Esophagus squamous epithelium (tissue), 5 donors: ENCODE data around the gene ATP7B. TPM values are rescaled to one million over a fixed set of nuclear protein-coding genes. Genes with fewer than 3 reads are reported as not detected.

Experiments used
- DNase-seq: peaks from one replicate; lab custom pipeline; 2025; lab: John Stamatoyannopoulos, UW
- H3K27ac ChIP-seq, 4 donors: fragments of 200-600 bp; sonication (generic); one replicate each; pipeline ENCODE4 v1.5.1; 2016 to 2019; ENCODE audit warnings: mild to moderate bottlenecking in 1 of 4
- H3K27me3 ChIP-seq, 4 donors: fragments of 200-600 bp; sonication (generic); 1 replicate in 3 of 4; 2 replicates in 1 of 4; pipeline versions ENCODE4 v1.5.1 to v1.6.0; 2017 to 2021; ENCODE audit warnings: antibody characterized with exemption in 1 of 4
- H3K36me3 ChIP-seq, 3 donors: fragments of 200-600 bp; sonication (generic); one replicate each; pipeline ENCODE4 v1.5.1; 2016 to 2019
- H3K4me1 ChIP-seq, 3 donors: fragments of 200-600 bp; sonication (generic); one replicate each; pipeline ENCODE4 v1.5.1; 2017 to 2019
- H3K4me3 ChIP-seq, 4 donors: fragments of 200-600 bp; sonication (generic); 1 replicate in 3 of 4; 2 replicates in 1 of 4; pipeline ENCODE4 v1.5.1; 2016 to 2019; ENCODE audit warnings: mild to moderate bottlenecking in 2 of 4, moderate library complexity in 1 of 4
- H3K9me3 ChIP-seq, 3 donors: fragments of 200-600 bp; sonication (generic); one replicate each; pipeline ENCODE4 v1.5.1; 2016 to 2019
- POLR2A ChIP-seq, 4 donors: fragments of 450-650 bp; IDR thresholded peaks; one replicate each; pipeline ENCODE4 v1.6.1; 2017; ENCODE audit warnings: antibody characterized with exemption in 4 of 4, mild to moderate bottlenecking in 4 of 4, moderate library complexity in 3 of 4
- WGBS, 2 donors: methylation state at CpG; one replicate each; pipeline ENCODE4 v1.1.5; 2018; 5-methylcytosine and 5-hydroxymethylcytosine counted together
- intact Hi-C: fragments of 100-400 bp; cut with DNase I; formaldehyde crosslinking; loops from one replicate; pipeline ENCODE4 v1.15.0; 2022
- total RNA-seq, 4 donors: library from RNA; depleted of rRNA; stranded (reverse); fragments of >200 nt; gene quantifications; one replicate each; pipeline ENCODE4 v1.1.0, GENCODE V29; 2016
- TF ChIP-seq, protein P1 (sequence below), 6 experiments: fragments of 450-650 bp in 4 of 6; fragments of 200-600 bp in 2 of 6; sonication (generic) in 2 of 6; IDR thresholded peaks; one replicate each; pipeline ENCODE4 v1.5.1; 2016 to 2019; ENCODE audit warnings: antibody characterized with exemption in 6 of 6, mild to moderate bottlenecking in 4 of 6, moderate library complexity in 4 of 6
- donor health status: DM: yes; HTN: yes; CAD: no.

ATP7B gene
- total RNA-seq, 4 donors from 2014 or later: 0.99 to 3.6 (median 2.6) TPM

DNA sequence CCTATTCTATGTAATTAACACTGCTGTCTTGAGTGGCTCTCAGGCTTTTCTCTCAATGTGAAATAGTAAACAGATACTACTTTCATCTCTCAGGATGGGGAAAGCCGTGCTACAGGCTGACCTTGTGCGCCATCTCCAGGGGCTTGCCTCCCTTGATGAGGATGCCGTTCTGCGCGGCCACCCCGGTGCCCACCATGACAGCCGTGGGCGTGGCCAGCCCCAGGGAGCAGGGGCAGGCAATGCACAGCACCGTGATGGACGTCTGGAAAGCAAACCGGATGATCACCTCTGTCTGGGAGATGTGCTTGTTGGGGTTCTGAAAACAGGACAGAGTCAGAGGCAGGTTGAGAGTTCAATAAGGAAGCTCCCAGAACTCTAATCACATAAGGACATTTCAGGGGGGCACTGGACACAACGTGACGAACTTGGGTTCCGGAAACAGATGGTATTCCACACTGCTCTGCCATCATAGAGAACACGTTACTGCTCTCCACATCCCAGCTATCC lies 65.0 kb downstream of the ATP7B start:
- Histone ChIP-seq H3K9me3 (no peaks in the 10 kb centered on the region), H3K27ac (no peak overlapping the region), H3K4me1 (peaks cover 0 to 10% (median 0%) of the 10 kb centered on the region in 3 donors), H3K36me3 (peaks cover 0 to 22% (median 0%) of the 10 kb centered on the region in 3 donors), H3K4me3 (no peak overlapping the region), H3K27me3 (no peaks in the 10 kb centered on the region)
- no peak for DNase-seq
- WGBS, 2 donors: 90 to 95% methylated on average over 5 to 7 of the region's 15 CpGs
- no peak for TF ChIP-seq POLR2A (IDR thresholded peaks at IDR 0.05)
- TF ChIP-seq, protein P1, sequence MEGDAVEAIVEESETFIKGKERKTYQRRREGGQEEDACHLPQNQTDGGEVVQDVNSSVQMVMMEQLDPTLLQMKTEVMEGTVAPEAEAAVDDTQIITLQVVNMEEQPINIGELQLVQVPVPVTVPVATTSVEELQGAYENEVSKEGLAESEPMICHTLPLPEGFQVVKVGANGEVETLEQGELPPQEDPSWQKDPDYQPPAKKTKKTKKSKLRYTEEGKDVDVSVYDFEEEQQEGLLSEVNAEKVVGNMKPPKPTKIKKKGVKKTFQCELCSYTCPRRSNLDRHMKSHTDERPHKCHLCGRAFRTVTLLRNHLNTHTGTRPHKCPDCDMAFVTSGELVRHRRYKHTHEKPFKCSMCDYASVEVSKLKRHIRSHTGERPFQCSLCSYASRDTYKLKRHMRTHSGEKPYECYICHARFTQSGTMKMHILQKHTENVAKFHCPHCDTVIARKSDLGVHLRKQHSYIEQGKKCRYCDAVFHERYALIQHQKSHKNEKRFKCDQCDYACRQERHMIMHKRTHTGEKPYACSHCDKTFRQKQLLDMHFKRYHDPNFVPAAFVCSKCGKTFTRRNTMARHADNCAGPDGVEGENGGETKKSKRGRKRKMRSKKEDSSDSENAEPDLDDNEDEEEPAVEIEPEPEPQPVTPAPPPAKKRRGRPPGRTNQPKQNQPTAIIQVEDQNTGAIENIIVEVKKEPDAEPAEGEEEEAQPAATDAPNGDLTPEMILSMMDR (IDR thresholded peaks at IDR 0.05): no peak
- intact Hi-C loops: no loop called here

DNA sequence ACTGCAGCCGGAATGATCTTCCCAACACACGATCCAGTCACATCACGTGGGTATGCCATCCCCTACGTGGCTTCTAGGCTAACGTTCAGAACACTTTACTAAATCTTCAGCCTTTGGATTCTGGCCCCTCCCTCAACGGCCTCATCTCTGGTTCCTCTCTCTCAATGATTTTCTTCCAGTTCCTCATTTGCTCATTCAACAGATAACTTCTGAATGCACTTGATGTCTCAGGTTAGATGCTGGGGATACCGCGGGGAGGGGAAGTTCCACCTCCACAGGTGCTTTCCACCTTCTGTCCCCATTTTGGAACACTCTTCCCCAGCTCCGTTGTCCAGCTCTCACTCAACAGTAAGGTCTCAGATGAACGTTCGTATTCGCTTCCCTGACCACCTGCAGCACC lies 66.1 kb downstream of the ATP7B start:
- peaks cover 0 to 10% (median 0%) of the 10 kb centered on the region in 3 donors for H3K4me1 ChIP-seq
- DNase-seq: no peak
- TF ChIP-seq, protein P1 (IDR thresholded peaks at IDR 0.05): no peak
- TF ChIP-seq POLR2A (IDR thresholded peaks at IDR 0.05): no peak
- H3K27ac ChIP-seq: no peak overlapping the region
- H3K36me3 ChIP-seq: peaks cover 0 to 23% (median 0%) of the 10 kb centered on the region in 3 donors
- intact Hi-C loops: no loop called here
- 80 to 81% methylated on average over 11 of the region's 12 CpGs for WGBS, 2 donors
- no peak overlapping the region for H3K4me3 ChIP-seq
- H3K9me3 ChIP-seq: no peaks in the 10 kb centered on the region
- H3K27me3 ChIP-seq: no peaks in the 10 kb centered on the region

DNA sequence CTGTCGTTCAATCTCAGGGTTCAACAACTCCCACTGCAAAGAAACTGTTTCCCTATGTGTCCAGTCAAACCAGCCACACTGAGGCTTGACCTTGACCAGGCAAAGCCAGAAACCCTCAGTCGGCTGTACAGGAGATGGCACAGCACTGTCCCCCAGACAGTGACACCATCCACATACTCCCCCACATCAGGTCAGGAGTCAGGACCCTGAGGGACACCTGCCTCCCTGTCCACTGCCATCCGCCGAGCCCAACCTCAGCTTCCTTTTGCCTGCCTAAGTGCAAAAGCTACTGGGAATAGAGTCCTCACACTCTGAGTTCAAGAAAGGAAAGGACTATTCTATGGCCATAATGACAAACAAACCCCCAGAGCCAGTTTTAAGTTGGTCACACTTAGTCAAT lies 66.8 kb downstream of the ATP7B start:
- no peak overlapping the region for H3K4me3 ChIP-seq
- TF ChIP-seq POLR2A (IDR thresholded peaks at IDR 0.05): no peak
- TF ChIP-seq, protein P1 (IDR thresholded peaks at IDR 0.05): no peak
- H3K36me3 ChIP-seq: peaks cover 0 to 21% (median 0%) of the 10 kb centered on the region in 3 donors
- no peak for DNase-seq
- intact Hi-C loops: no loop called here
- H3K27ac ChIP-seq: no peak overlapping the region
- peaks cover 0 to 10% (median 0%) of the 10 kb centered on the region in 3 donors for H3K4me1 ChIP-seq
- 85% methylated on average over 4 of the region's 4 CpGs; no CpG with 5 or more reads in 1 of the 2 donors for WGBS, 2 donors
- H3K9me3 ChIP-seq: no peaks in the 10 kb centered on the region
- no peaks in the 10 kb centered on the region for H3K27me3 ChIP-seq

DNA sequence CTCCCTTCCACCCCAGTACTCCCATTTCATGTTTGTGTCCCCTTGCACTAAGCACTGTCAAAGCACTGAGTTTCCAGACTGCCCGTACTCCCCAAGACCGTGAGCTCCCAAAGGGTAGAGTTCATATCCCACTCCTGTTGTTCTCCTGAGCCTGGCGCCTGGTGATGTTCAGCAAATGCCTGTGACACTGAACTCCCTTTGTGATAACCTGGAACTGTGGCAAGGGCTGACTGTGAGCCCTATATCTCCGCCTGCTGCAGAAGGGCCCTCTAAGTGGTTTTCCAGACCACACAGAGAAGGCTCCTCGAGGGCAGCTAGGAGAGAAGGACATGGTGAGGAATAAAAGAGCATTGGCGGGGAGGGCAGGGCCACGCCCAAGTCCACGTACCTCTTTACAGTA lies 67.5 kb downstream of the ATP7B start:
- Histone ChIP-seq H3K36me3 (peaks cover 0 to 21% (median 0%) of the 10 kb centered on the region in 3 donors), H3K4me3 (no peak overlapping the region), H3K27ac (no peak overlapping the region), H3K4me1 (peaks cover 0 to 10% (median 0%) of the 10 kb centered on the region in 3 donors), H3K27me3 (no peaks in the 10 kb centered on the region), H3K9me3 (no peaks in the 10 kb centered on the region)
- WGBS, 2 donors: 81 to 87% methylated on average over 4 to 7 of the region's 8 CpGs
- intact Hi-C loops: no loop called here
- no peak for DNase-seq
- TF ChIP-seq, protein P1 (IDR thresholded peaks at IDR 0.05): no peak
- no peak for TF ChIP-seq POLR2A (IDR thresholded peaks at IDR 0.05)

DNA sequence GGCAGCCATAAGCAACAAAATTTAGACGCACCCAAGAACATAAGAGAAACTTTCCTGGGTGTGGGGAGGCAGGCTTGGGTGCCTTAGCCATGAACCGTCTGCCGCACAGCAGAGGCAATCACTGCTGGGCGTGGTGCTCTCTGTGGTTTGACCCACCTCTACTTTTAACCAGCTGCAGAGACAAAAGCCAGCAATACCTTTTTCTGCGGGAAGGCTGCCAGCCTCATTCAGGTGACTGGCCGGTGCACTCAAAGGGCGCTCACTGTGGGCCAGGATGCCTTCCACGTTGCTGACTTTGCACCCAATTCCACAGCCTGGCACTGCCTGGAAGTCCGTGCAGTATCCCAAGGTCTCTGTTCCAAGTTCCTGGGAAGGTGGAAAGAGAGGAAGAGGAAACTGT lies 69.1 kb downstream of the ATP7B start:
- Histone ChIP-seq H3K4me3 (peak overlapping the region in 1 of 4 donors; percentile 21), H3K36me3 (peaks cover 0 to 21% (median 0%) of the 10 kb centered on the region in 3 donors), H3K27me3 (no peaks in the 10 kb centered on the region), H3K4me1 (peaks cover 0 to 10% (median 0%) of the 10 kb centered on the region in 3 donors), H3K9me3 (no peaks in the 10 kb centered on the region), H3K27ac (peak overlapping the region in 1 of 4 donors; percentile 16)
- TF ChIP-seq POLR2A (IDR thresholded peaks at IDR 0.05): no peak
- TF ChIP-seq, protein P1 (IDR thresholded peaks at IDR 0.05): no peak
- DNase-seq: no peak
- 39 to 47% methylated on average over 9 of the region's 9 CpGs for WGBS, 2 donors
- intact Hi-C loops: no loop called here
